Right ventricle myocardium inferior (tissue), 1 donor: Measurements from ENCODE around the gene SDK1. TPM values are rescaled to one million over a fixed set of nuclear protein-coding genes. Genes with fewer than 3 reads are reported as not detected.

Source experiments
- ATAC-seq: fragments of 200-7000 bp; cut with Tn5 transposase; one replicate; pipeline ENCODE4 v1.9.1; 2020; ENCODE audit warnings: mild to moderate bottlenecking, moderate library complexity
- DNase-seq: peaks from one replicate; pipeline ENCODE4 v3.0.0; 2021; ENCODE audit errors: missing footprints
- intact Hi-C: fragments of 100-400 bp; cut with DNase I; formaldehyde crosslinking; loops from one replicate; pipeline ENCODE4 v1.11.0; 2022
- total RNA-seq: library from RNA; stranded (reverse); fragmentation: NEBNext Ultra II Directional; extraction: Animal tissue kit (Norgen Biotek cat#: 25700); gene quantifications from one replicate; pipeline ENCODE4 v1.2.1, GENCODE V29; 2021
- donor health status: DM: no; HTN: yes; CAD: no; lungs with severe emphysema.

SDK1 gene
- total RNA-seq, 1 donor from 2014 or later, result 2.3 TPM

- DNase-seq (no peak), ATAC-seq (no peak)
- intact Hi-C loops, result no loop called here
These were observed 713.4 kb downstream of the SDK1 start for GRCh38 chr7:4014346-4015050.

- ATAC-seq, result no peak
- intact Hi-C loops, result no loop called here
- no peak for DNase-seq
These were observed 714.3 kb downstream of the SDK1 start for GRCh38 chr7:4015371-4015770.

- intact Hi-C loops, result no loop called here
- ATAC-seq (no peak), DNase-seq (no peak)
These were observed 714.9 kb downstream of the SDK1 start for GRCh38 chr7:4015996-4016395.

GRCh38 chr7:4017081-4017480 lies 716.0 kb downstream of the SDK1 start:
- DNase-seq, result no peak
- intact Hi-C loops, result no loop called here
- no peak for ATAC-seq

- ATAC-seq, result no peak
- intact Hi-C loops, result no loop called here
- no peak for DNase-seq
These were observed 716.7 kb downstream of the SDK1 start for GRCh38 chr7:4017785-4018184.

GRCh38 chr7:4018601-4019316 lies 717.7 kb downstream of the SDK1 start:
- ATAC-seq (no peak), DNase-seq (no peak)
- intact Hi-C loops, result no loop called here

GRCh38 chr7:4020086-4020485 lies 719.0 kb downstream of the SDK1 start:
- ATAC-seq (no peak), DNase-seq (no peak)
- intact Hi-C loops, result no loop called here

GRCh38 chr7:4021413-4021812 lies 720.4 kb downstream of the SDK1 start:
- no peak for ATAC-seq
- DNase-seq, result no peak
- intact Hi-C loops, result no loop called here

GRCh38 chr7:4022265-4022664 lies 721.2 kb downstream of the SDK1 start:
- ATAC-seq, result no peak
- intact Hi-C loops, result no loop called here
- no peak for DNase-seq

GRCh38 chr7:4023502-4023901 lies 722.5 kb downstream of the SDK1 start:
- no peak for ATAC-seq
- DNase-seq, result no peak
- intact Hi-C loops, result no loop called here

- ATAC-seq (no peak), DNase-seq (no peak)
- intact Hi-C loops, result no loop called here
These were observed 723.1 kb downstream of the SDK1 start for GRCh38 chr7:4024133-4024532.

- ATAC-seq, result no peak
- no peak for DNase-seq
- intact Hi-C loops, result no loop called here
These were observed 723.8 kb downstream of the SDK1 start for GRCh38 chr7:4024806-4025205.

GRCh38 chr7:4025210-4025609 lies 724.2 kb downstream of the SDK1 start:
- intact Hi-C loops, result no loop called here
- DNase-seq (no peak), ATAC-seq (no peak)

- ATAC-seq (no peak), DNase-seq (no peak)
- intact Hi-C loops, result no loop called here
These were observed 724.9 kb downstream of the SDK1 start for GRCh38 chr7:4025694-4026615.

- intact Hi-C loops, result no loop called here
These were observed 726.0 kb downstream of the SDK1 start for GRCh38 chr7:4026941-4027486.

GRCh38 chr7:4028221-4028620 lies 727.2 kb downstream of the SDK1 start:
- no peak for ATAC-seq
- intact Hi-C loops, result no loop called here
- no peak for DNase-seq

More at GRCh38 chr7:4026941-4027486, 726.0 kb downstream of the SDK1 start:
- ATAC-seq, result no peak
- DNase-seq, result no peak

- ATAC-seq (no peak), DNase-seq (no peak)
- intact Hi-C loops, result no loop called here
These were observed 728.9 kb downstream of the SDK1 start for GRCh38 chr7:4029941-4030340.

GRCh38 chr7:4030346-4030950 lies 729.4 kb downstream of the SDK1 start:
- intact Hi-C loops, result no loop called here
- no peak for DNase-seq
- no peak for ATAC-seq

GRCh38 chr7:4033996-4034395 lies 732.9 kb downstream of the SDK1 start:
- intact Hi-C loops, result no loop called here
- ATAC-seq, result no peak
- DNase-seq, result no peak
